Measurements from ENCODE around the gene OLFML1.

- TF ChIP-seq CTCF (IDR thresholded peaks at IDR 0.05; ENCODE audit: low read depth, low read length) (no peak), EZH2phosphoT487 (IDR thresholded peaks at IDR 0.05; ENCODE audit: low read depth) (no peak)
Observed at GRCh38 chr11:7515447-7515886, 30.2 kb downstream of the OLFML1 start.

All from OCI-LY3 (cell line).